Right lung (tissue), 5 donors: ENCODE results near the gene BANF1. TPM values are rescaled to one million over a fixed set of nuclear protein-coding genes. Genes with fewer than 3 reads are reported as not detected.

Source experiments
- DNase-seq, 2 donors: peaks; one replicate each; pipeline ENCODE4 v3.0.0-alpha.2; 2013
- polyA plus RNA-seq, 5 donors: library from polyadenylated mRNA; unstranded; fragments of 120-200 nt; gene quantifications; one replicate each; pipeline versions ENCODE4 v1.2.1 to v1.2.3, GENCODE V29; 2013; ENCODE audit warnings: inconsistent platforms in 1 of 5, low replicate concordance in 1 of 5; ENCODE audit not compliant: insufficient read length in 5 of 5, insufficient read depth in 1 of 5

Gene BANF1
- polyA plus RNA-seq, 5 donors, result 200 to 305 (median 225) TPM

DNA sequence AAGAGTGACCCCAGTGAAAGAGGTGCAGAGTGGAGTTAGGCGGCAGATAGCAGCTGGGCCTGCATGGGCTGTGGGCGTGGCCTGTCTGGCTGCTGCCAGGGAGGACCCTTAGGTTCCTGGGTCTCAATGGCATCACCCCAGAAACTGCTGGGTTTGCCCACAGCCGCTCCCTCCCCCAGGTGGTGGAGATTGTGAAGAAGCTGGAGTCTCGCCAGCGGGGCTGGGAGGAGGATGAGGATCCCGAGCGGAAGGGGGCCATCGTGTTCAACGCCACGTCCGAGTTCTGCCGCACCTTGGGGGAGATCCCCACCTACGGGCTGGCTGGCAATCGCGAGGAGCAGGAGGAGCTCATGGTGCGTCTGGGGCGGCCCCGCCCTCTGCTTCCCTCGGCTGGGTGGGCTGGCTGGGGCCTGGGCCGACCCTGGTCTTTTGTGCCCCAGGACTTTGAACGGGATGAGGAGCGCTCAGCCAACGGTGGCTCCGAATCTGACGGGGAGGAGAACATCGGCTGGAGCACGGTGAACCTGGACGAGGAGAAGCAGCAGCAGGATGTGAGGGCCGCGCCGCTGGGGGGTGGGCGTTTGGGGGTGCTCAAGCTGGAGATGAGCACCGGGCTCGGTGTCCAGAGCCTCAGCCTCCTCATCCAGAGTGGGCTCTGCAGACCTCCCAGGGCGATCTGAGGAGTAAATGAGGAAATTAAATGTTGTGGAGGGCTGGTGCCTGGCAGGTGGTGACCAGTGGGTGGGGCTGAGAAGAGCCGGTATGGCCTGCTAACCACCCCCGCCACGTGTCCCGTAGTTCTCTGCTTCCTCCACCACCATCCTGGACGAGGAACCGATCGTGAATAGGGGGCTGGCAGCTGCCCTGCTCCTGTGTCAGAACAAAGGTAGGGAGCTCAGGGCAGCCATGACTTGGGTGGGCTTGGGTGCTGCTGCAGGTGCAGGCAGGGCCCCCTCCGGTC, 25.8 kb upstream of the BANF1 start:
- DNase-seq, result no peak

DNA sequence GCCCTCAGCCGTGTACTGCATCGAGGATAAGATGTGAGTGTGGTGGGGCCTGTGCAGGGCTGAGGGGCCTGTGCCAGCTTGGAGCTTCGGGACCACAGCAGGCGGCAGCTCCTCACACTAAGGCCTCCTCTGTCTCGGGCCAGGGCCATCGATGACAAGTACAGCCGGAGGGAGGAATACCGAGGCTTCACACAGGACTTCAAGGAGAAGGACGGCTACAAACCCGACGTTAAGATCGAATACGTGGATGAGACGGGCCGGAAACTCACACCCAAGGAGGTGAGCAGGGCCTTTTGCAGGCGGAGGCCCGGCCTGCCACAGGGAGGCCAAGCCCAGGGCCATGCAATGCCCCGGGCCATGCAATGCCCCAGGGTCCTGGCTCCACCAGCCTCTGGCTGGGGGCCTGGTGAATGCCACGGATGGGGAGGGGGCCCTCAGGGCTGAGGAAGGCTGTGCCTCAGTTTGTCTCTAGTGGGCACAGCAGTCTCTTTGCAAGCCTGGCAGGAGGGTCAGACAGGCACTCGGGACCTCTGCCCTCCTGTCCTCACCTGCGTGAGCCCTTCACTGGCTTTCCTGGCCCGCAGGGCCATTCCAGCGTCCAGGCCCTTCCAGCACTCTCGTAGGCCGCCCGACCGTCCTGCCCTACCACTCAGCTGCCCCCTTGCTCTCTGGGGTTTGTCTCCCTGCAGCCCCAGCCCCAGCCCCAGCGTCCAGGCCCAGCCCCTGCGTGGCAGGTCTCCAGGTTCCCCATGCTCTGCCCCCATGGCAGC, 24.5 kb upstream of the BANF1 start:
- DNase-seq, result no peak

DNA sequence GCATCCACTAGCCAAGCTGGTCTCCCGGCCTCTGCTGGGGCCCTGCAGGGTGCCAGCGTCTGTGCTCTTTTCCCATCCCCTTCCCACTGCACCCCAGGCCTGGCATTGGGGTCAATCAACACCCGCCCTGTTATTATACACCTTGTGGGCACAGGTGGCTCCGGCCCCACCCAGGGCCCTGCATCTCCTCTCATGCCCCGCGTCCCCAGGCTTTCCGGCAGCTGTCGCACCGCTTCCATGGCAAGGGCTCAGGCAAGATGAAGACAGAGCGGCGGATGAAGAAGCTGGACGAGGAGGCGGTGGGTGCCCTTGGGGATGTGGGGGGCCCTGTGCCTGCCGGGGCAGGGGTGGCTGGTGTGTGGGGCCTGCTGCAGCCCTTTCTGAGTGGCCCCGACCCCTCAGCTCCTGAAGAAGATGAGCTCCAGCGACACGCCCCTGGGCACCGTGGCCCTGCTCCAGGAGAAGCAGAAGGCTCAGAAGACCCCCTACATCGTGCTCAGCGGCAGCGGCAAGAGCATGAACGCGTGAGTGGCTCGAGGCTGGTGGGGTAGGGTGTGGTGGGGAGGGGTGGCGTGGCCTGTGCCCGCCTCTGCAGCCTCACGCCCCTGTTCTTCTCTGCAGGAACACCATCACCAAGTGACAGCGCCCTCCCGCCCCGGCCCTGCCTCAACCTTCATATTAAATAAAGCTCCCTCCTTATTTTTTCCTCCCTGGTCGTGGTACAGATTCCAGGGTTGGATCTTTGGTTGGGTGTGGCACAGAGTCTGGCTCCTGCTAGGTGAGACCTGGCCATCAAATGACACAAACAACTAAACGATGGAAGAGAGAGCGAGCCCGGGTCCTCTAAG, 23.7 kb upstream of the BANF1 start:
- DNase-seq, result no peak

DNA sequence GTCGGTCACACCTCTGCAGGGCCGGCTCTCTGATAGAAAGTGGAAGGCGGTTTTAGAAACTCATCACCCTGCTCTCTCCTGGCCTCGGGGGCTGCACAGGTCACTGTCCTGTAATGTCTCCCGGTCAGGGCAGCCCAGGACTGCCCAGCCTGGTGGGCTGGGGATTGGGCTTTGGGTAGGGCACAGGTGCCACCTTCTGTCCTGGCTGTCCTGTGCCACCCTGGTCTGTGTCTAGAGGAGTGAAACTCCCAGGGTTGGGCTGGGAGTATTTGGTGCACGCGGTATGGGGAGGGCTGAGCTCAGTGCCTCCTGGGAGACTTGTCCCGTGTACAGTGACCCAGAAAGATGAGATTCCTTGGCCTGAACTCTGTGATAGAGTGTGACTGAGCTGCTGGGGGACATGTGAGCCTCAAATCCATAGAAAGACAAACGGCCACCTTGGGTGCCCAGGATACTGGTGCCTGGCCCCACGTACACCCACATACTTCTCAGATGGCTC, 23.0 kb upstream of the BANF1 start:
- DNase-seq, result no peak

DNA sequence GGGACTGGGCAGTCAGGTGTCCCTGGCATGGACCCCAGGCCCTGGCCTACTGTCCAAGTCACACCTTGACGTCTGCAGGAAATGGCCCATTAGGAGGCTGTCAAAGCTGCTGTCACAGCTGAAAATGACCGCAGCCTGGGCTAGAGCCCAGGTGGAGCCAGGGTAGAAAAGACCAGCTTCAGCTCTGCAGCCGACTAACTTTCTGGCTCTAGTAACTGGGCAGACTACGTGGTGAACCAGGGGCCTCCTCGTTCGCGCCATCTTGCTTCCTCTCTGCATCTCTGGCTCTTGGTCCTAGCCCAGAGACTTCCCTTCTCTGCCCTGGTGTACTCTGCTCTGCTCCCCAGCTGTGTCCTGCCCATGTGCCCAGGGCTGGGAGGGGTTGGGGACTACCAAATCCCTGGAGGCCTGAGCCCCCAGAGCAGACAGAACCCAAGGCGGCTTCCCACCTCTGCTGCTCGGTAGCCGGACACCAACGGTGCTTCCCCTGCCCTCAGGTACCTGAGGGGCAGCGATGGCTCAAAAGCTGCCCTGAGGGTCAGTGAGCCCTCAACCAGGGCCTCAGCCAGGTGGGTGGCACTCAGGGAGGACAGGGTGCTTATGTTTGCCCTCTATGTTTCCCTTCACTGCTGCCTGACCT, 21.1 kb upstream of the BANF1 start:
- DNase-seq, result no peak

DNA sequence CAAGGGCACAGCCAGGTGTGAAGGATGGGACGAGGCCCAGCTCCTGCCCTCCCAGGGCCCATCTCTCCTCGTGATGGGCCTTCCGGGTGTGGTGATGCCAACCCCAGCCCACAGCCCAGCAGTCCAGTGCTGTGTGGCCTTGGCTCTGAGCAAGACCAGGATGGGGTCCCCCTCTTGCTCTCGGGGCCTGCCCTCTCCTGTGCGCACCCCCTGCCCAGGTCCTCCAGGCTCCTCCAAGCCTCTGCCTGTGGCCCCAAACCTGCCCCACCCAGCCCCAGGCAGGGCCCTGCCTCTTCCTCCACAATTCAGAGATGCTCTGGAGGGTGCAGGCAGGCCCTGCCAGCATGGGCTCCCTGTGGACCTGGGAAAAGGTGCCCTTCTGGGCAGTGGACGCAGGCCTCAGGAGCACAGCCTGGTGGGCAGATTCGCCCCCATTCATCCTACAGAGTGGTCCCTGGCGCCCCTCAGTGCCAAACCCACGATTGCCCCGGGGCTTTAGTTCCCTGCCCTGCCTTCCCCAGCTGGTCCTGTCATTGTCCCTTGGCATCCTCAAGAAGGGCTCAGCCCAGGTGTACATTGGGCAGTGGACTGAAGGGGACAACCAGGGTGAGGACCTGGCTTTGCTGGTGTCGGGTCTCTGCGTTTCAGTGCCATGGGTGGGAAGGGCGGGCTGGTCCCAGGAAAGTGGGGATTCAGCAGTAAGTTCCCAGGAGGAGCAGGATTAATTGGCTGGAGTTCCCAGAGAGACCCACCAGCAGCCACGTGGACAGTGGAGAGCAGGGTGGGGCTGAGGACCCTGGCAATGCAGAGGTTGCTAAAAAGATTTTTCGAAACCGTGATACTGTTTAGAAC, 20.1 kb upstream of the BANF1 start:
- DNase-seq, result no peak

DNA sequence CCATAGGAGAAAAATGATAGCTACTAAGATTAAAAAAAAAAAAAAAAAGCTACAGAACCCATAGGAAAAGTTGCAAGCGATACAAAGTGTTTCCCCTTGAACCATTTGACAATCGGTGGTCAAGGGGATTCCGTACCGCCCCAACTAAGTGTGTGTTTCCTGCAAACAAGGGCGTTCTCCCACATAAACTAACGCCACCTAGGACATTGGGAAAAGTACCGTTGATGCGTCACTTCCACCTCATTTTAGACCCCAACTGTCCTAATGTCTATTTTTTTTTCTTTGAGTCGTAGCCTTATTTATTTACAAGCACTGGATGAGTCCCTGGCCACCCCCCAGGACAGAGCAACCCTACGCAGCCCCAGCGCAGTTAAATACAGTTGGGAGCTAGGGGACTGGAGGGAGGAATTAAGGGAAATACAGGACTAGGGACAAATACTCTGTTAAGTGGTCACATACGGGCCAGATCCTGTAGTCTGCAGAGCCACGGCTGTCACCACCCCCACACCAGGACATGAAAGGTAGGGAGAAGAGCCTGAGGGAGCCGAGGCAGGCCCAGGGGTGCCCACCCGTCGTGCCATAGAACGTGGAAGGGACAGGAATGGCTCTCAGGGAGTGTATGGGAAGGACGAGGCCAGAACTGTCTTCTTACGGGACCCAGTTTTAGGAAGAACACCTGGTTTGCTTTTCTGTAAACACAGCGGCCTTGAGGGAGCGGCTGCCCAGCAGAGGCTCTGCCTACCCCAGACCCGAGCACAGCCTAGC, 19.3 kb upstream of the BANF1 start:
- DNase-seq, result no peak

DNA sequence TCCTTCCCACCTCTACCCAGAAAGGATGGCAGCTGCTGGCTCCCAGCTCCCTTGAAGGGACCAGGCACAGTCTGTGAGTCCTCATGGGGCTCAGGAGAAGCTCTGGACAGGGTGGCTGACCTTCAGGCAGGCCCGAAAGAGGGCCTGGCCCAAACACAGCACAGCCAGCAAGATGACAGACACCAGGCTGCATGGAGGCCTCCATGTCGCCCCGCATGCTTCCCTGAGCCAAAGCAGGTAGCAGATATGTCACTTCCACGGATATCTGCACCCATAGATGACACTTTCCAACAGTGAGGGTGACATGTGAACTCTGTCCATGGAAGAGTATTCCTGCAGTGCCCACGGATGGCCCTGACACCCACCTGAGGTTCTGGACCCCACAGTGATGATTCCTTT, 18.7 kb upstream of the BANF1 start:
- DNase-seq, result no peak

DNA sequence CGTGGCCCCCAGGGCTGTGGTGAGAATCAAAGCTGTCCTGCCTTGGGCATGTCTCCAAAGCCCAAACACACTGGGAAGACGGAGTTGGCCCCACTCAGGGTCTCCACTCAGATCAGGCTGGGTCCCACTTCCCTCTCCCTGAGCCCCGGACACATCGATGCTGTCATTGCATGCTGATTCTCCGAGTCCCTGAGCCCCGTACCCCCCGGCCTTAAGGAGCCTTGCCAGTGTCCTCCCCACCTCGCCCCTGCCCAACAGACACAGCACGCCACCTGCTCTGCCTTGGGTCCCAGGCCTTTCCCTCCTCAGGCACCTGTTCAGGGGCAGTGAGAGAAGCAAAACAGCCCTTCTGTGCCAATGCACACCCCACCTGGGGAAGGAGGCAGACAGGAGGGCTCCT, 15.0 kb upstream of the BANF1 start:
- DNase-seq, result no peak

DNA sequence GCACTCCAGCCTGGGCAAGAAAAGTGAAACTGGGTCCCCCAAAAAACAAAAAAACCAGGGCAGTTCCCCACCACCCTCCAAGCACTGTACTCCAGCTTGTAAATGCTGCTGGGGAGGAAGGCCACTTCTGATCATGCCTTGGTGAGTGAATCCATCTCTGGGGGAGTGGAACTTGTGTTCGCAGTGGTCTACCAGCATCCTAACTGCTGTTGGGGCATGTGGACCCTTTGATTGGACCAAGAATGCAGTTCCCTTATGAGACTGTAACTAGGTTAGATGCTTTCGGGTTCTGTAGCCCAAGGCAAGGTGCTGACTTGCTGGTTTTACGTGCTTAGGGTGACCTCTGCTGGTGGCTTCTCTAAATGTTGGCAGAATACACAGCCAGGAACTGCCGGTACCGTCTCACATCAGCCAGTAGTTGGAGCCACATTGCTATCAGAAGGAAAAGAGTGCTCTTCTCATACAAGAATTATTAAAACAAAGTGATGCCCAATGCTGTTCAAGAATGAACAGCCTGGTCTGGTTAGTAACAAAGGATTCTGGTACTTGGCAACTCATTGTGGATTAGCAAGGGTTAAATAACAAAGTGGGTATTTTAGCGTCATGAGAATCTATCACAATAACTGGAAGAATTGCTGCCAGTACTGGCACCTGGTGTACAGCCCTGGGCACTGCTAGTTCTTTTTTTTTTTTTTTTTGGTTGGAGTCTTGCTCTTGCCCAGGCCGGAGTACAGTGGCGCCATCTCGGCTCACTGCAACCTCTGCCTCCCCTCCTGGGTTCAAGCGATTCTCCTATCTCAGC, 13.3 kb upstream of the BANF1 start:
- peak; percentile 85 to 93 for DNase-seq

DNA sequence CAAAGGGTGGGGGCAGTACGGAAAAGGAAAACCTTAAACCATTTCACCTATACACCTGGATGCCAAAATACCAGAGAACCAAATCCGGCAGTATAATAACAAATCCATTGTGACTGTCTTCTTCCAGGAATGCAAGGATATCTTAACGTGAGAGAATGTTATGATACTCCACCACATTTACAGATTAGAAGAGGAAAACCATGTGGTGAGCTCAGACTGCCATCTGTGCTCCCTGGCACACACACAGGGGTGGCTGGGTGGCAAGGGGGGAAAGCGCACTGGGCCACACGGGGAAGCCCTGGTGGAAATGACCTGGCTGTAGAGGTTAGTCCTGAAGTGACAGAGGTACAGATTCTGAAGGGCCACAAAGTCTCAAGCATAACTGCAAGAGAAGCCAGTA, 10.2 kb upstream of the BANF1 start:
- no peak for DNase-seq

DNA sequence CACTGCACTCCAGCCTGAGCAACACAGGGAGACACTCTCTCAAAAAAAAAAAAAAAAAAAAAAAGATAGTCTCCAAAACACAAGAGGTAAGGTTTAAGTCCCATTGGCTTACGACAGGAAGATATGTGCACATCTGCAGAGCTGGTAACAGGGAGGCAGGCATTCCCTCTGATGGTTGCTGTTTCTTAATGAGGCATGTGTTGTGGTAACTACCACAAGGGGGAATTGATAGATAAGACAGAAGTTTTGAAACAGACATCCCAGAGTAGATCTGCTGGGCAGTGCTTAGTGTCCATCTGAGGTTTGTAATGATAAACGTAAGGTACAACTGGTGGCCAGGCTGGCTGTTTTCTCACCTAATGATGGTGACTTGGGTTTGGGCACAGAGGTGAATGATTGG, 5.0 kb upstream of the BANF1 start:
- no peak for DNase-seq

DNA sequence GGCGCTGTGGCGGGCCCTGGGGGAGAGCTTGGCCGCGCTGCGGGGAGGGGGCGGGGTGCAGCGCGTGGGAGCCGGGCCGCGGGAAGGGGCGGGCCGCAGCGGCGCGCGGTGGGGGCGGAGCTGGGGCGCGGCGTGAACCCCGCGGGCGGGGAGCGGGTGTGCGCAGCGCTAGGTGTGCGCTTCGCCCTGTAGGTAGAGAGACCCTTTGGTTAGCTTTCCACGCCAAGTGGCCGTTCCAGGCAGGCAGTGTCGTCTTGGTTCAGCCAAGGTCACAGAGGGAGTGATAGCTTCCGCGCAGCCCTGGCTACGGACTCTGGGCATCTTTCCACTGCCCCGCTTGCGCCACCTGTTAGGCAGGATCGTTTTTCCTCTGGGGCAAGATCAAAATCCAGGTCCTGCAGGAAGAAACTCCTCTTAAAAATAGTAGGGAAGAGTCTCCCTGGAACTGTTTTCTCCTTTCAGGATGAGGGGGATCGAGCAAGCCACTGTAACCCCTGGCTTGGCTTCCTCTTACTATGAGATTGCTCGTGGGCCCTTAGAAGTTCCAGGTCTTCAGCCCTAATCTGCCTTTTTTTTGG, 434 bp downstream of the BANF1 start:
- DNase-seq, result no peak

DNA sequence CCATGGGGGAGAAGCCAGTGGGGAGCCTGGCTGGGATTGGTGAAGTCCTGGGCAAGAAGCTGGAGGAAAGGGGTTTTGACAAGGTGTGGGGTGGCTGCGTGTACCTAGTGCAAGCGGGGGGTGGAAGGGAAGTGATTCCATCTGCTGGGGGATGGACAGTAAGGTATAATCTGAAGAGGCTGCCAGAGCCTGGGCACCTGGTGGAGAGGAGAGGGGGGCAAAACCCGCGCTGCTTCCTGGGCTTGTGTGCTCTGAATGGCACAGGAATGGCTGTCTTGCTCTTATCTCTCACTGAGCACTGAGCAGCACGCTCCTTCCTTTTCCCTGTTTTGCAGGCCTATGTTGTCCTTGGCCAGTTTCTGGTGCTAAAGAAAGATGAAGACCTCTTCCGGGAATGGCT, 988 bp downstream of the BANF1 start:
- no peak for DNase-seq

DNA sequence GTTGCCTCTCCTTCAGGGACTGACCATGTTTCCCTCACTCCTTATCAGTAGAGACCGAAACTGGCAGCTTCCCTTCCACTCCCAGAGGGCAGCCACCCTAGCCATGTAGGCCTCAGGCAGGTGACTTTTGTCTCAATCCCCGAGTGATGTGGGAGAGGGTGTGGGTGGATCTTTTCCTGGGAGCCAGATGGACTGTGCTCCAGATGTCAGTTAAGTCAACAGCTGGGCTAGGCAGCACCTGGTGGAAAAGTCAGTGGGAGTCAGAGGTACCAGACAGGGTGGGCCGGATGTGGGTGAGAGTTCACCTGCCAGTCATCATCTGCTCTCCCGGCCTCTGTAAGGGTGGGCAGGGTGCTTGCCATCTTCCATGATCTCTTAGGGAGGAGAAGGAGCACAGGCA, 1.9 kb downstream of the BANF1 start:
- no peak for DNase-seq

DNA sequence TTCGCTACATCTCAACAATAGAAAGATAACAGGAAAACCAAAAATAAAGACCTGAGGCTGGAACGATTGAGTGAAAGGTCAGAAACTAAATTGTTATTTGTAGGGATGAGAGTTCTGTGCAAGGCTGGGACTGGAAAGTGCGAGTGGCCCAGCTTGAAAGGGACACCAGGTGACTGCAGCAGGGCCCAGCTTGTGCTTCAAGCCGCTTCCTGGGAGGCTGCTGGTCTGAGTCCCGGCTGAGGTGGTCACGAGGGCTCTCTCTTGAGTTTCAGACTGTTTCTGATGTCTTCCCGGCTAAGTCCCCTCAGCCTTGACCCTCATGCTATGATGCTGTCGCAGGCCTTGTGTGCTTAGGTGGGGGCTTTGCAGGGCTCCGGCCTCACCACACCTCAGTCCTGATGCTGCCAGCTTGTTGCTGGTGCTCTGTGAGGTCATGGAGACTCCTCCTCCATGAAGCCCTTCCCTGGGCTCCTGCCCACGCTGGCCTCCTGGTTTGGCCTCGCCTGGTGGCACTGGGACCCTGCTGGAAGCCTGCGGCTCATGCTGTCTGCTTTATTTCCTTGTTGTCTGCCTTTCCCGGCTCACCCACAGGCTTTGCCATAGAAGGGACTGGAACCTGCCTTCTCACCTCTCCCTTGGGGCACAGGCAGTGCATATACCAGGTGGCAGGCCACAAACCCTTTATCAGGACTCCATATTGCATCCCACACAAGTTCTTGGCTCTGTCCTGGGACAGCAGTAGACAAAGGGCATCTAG, 4.0 kb downstream of the BANF1 start:
- DNase-seq, result no peak

DNA sequence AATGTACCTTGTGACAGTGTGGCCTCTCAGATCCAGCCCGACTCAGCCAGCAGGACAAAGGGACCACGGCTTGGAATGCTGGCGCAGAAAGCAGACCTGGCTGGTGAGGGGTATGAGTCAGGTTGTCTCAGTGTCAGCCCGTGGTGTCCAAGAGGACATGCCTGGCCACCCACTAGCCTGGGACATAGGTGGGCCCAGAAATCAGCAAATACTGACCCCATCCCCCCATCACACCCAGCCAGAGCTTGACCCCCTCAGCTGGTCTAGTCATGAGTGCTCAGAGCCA, 4.5 kb downstream of the BANF1 start:
- DNase-seq, result no peak

DNA sequence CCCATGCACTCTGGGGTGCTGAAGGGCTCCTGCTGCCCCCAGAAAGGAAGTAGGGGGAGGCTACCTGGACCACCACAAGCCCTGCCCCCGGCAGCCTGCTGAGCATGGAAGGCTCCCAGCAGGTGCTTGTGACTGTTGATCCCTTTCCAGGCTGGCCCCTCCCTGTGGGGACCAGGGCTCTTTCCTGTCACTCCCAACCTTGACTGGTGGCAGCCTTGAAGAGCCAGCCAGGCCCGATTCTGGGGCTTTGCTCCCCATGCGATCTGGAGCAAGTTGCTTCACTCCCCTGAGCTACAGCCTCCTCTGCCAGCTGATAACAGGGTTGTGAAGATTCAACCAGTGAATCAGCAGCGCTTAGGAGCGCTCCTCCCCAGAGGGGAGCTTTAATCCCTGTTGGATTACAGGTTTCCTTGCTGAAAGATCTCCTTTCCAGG, 4.9 kb downstream of the BANF1 start:
- no peak for DNase-seq
